BLaER1 (cell line): ENCODE results near the gene SHROOM3.
A peak's percentile ranks its signal among the peaks of the same experiment; 100 is the strongest.
"Not testable (repeated sequence)": the region's sequence is repeated elsewhere in the genome, so short reads cannot be mapped to it uniquely, and the experiment has no call there.

ENCODE experiments used
- H3K27ac ChIP-seq: shearing (Covaris generic); formaldehyde crosslinking; 2 replicates; pipeline ENCODE4 v1.8.1; 2022
- H3K27me3 ChIP-seq: shearing (Covaris generic); formaldehyde crosslinking; 2 replicates; pipeline ENCODE4 v1.8.1; 2022
- H3K36me3 ChIP-seq: shearing (Covaris generic); formaldehyde crosslinking; 2 replicates; pipeline ENCODE4 v1.8.1; 2022
- H3K4me1 ChIP-seq: shearing (Covaris generic); formaldehyde crosslinking; 2 replicates; pipeline ENCODE4 v1.8.1; 2022
- H3K4me2 ChIP-seq: shearing (Covaris generic); formaldehyde crosslinking; 2 replicates; pipeline ENCODE4 v1.8.1; 2022
- H3K4me3 ChIP-seq: shearing (Covaris generic); formaldehyde crosslinking; 2 replicates; pipeline ENCODE4 v1.8.1; 2022
- H3K9ac ChIP-seq: shearing (Covaris generic); formaldehyde crosslinking; 2 replicates; pipeline ENCODE4 v1.8.1; 2022
- H3K9me3 ChIP-seq: shearing (Covaris generic); formaldehyde crosslinking; 2 replicates; pipeline ENCODE4 v1.8.1; 2022
- H4K20me1 ChIP-seq: shearing (Covaris generic); formaldehyde crosslinking; 2 replicates; pipeline ENCODE4 v1.8.1; 2022
- Cebpa-rat ChIP-seq: shearing (Covaris generic); IDR thresholded peaks from 2 replicates; pipeline ENCODE4 v1.8.1; 2022

The SHROOM3 gene

GRCh38 chr4:76717431-76717830, 282.4 kb downstream of the SHROOM3 start:
- Histone ChIP-seq H3K9me3 (peaks cover 3% of the 10 kb centered on the region; the same call in 1 of the 2 replicates), H3K27ac (no peak overlapping the region), H4K20me1 (peaks cover 59% of the 10 kb centered on the region), H3K4me1 (peaks cover 21% of the 10 kb centered on the region), H3K27me3 (no peaks in the 10 kb centered on the region), H3K4me3 (no peak overlapping the region), H3K9ac (no peak overlapping the region), H3K4me2 (no peak overlapping the region), H3K36me3 (peaks cover 79% of the 10 kb centered on the region)
- TF ChIP-seq Cebpa-rat: no peak

- Histone ChIP-seq H4K20me1 (peaks cover 53% of the 10 kb centered on the region), H3K27me3 (no peaks in the 10 kb centered on the region), H3K27ac (no peak overlapping the region)
These were observed 283.0 kb downstream of the SHROOM3 start for GRCh38 chr4:76718021-76718420.

GRCh38 chr4:76718831-76719230, 283.8 kb downstream of the SHROOM3 start:
- H3K4me2 ChIP-seq: no peak overlapping the region
- no peak overlapping the region for H3K4me3 ChIP-seq
- peaks cover 31% of the 10 kb centered on the region for H3K4me1 ChIP-seq
- no peak for TF ChIP-seq Cebpa-rat
- no peaks in the 10 kb centered on the region for H3K27me3 ChIP-seq
- H3K36me3 ChIP-seq: peaks cover 72% of the 10 kb centered on the region
- no peak overlapping the region for H3K9ac ChIP-seq
- H3K9me3 ChIP-seq: peaks cover 3% of the 10 kb centered on the region; the same call in 1 of the 2 replicates
- H4K20me1 ChIP-seq: peaks cover 50% of the 10 kb centered on the region
- H3K27ac ChIP-seq: no peak overlapping the region

More at GRCh38 chr4:76718021-76718420, 283.0 kb downstream of the SHROOM3 start:
- Histone ChIP-seq H3K36me3 (peaks cover 79% of the 10 kb centered on the region), H3K4me1 (peaks cover 23% of the 10 kb centered on the region), H3K9me3 (peaks cover 3% of the 10 kb centered on the region; the same call in 1 of the 2 replicates), H3K4me3 (no peak overlapping the region), H3K4me2 (no peak overlapping the region), H3K9ac (no peak overlapping the region)
- no peak for TF ChIP-seq Cebpa-rat

GRCh38 chr4:76720121-76720520, 285.1 kb downstream of the SHROOM3 start:
- H3K27me3 ChIP-seq: no peaks in the 10 kb centered on the region
- H3K36me3 ChIP-seq: peaks cover 67% of the 10 kb centered on the region
- no peak overlapping the region for H3K9ac ChIP-seq
- TF ChIP-seq Cebpa-rat: no peak
- H3K9me3 ChIP-seq: peaks cover 3% of the 10 kb centered on the region; the same call in 1 of the 2 replicates
- no peak overlapping the region for H3K4me2 ChIP-seq
- peaks cover 40% of the 10 kb centered on the region for H3K4me1 ChIP-seq
- H3K27ac ChIP-seq: no peak overlapping the region
- H4K20me1 ChIP-seq: peaks cover 42% of the 10 kb centered on the region
- H3K4me3 ChIP-seq: no peak overlapping the region

- Histone ChIP-seq H3K9me3 (peaks cover 11% of the 10 kb centered on the region; the same call in 1 of the 2 replicates), H3K4me1 (peaks cover 25% of the 10 kb centered on the region), H4K20me1 (peaks cover 34% of the 10 kb centered on the region), H3K36me3 (peaks cover 71% of the 10 kb centered on the region)
- H3K27ac ChIP-seq, H3K4me2 ChIP-seq, H3K9ac ChIP-seq, H3K27me3 ChIP-seq, H3K4me3 ChIP-seq: not testable (repeated sequence)
These were observed 287.1 kb downstream of the SHROOM3 start for GRCh38 chr4:76722146-76722545.

GRCh38 chr4:76722838-76723237, 287.8 kb downstream of the SHROOM3 start:
- Histone ChIP-seq H4K20me1 (peaks cover 37% of the 10 kb centered on the region), H3K27ac (no peak overlapping the region), H3K36me3 (peaks cover 73% of the 10 kb centered on the region), H3K4me3 (no peak overlapping the region), H3K9ac (no peak overlapping the region), H3K9me3 (peaks cover 11% of the 10 kb centered on the region; the same call in 1 of the 2 replicates), H3K27me3 (no peaks in the 10 kb centered on the region), H3K4me1 (peaks cover 24% of the 10 kb centered on the region), H3K4me2 (no peak overlapping the region)
- TF ChIP-seq Cebpa-rat: no peak

GRCh38 chr4:76723373-76723772, 288.3 kb downstream of the SHROOM3 start:
- H3K9ac ChIP-seq: no peak overlapping the region
- H3K36me3 ChIP-seq: peaks cover 79% of the 10 kb centered on the region
- no peak overlapping the region for H3K27ac ChIP-seq
- peaks cover 11% of the 10 kb centered on the region; the same call in 1 of the 2 replicates for H3K9me3 ChIP-seq
- peak overlapping the region; percentile 34 for H3K4me2 ChIP-seq
- H4K20me1 ChIP-seq: peaks cover 37% of the 10 kb centered on the region
- H3K4me1 ChIP-seq: peaks cover 22% of the 10 kb centered on the region
- no peaks in the 10 kb centered on the region for H3K27me3 ChIP-seq
- no peak overlapping the region for H3K4me3 ChIP-seq
- no peak for TF ChIP-seq Cebpa-rat

GRCh38 chr4:76723924-76724323, 288.9 kb downstream of the SHROOM3 start:
- TF ChIP-seq Cebpa-rat: no peak
- Histone ChIP-seq H3K9ac (no peak overlapping the region), H3K36me3 (peaks cover 80% of the 10 kb centered on the region), H4K20me1 (peaks cover 37% of the 10 kb centered on the region), H3K4me3 (no peak overlapping the region), H3K4me2 (peak overlapping the region; percentile 34), H3K27ac (no peak overlapping the region), H3K27me3 (no peaks in the 10 kb centered on the region), H3K9me3 (peaks cover 11% of the 10 kb centered on the region; the same call in 1 of the 2 replicates), H3K4me1 (peaks cover 27% of the 10 kb centered on the region)

GRCh38 chr4:76725039-76725438, 290.0 kb downstream of the SHROOM3 start:
- H3K4me2 ChIP-seq: no peak overlapping the region
- peaks cover 38% of the 10 kb centered on the region for H4K20me1 ChIP-seq
- no peak overlapping the region for H3K9ac ChIP-seq
- peaks cover 75% of the 10 kb centered on the region for H3K36me3 ChIP-seq
- H3K27me3 ChIP-seq: no peaks in the 10 kb centered on the region
- TF ChIP-seq Cebpa-rat: no peak
- H3K27ac ChIP-seq: no peak overlapping the region
- peaks cover 11% of the 10 kb centered on the region; the same call in 1 of the 2 replicates for H3K9me3 ChIP-seq
- H3K4me1 ChIP-seq: peaks cover 38% of the 10 kb centered on the region
- H3K4me3 ChIP-seq: no peak overlapping the region

DNA sequence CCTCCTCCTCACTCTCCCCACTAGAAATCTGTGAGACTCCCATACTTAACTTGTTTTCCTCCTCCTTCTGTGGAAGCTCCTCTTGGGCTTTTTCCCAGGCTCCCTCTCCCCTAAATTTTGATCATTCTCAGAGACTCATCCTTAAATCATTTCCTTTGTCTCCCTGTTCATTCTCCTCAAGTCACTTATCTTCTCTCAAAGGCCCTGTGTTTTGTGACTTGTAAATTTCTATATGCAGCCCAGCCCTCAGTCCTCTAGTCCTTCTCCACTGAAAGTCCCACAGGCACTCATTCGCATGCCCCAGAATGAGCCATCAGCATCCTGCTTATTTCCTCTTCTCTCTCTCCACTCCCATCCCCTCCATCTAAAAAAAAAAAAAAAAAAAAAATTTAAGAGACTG, 291.1 kb downstream of the SHROOM3 start:
- peak overlapping the region; percentile 6; the same call in 1 of the 2 replicates for H3K4me2 ChIP-seq
- peaks cover 75% of the 10 kb centered on the region for H3K36me3 ChIP-seq
- H3K9me3 ChIP-seq: peaks cover 11% of the 10 kb centered on the region; the same call in 1 of the 2 replicates
- peaks cover 38% of the 10 kb centered on the region for H4K20me1 ChIP-seq
- H3K4me3 ChIP-seq: no peak overlapping the region
- H3K4me1 ChIP-seq: peaks cover 40% of the 10 kb centered on the region
- H3K27ac ChIP-seq: no peak overlapping the region
- H3K9ac ChIP-seq: no peak overlapping the region
- no peak for TF ChIP-seq Cebpa-rat
- no peaks in the 10 kb centered on the region for H3K27me3 ChIP-seq

DNA sequence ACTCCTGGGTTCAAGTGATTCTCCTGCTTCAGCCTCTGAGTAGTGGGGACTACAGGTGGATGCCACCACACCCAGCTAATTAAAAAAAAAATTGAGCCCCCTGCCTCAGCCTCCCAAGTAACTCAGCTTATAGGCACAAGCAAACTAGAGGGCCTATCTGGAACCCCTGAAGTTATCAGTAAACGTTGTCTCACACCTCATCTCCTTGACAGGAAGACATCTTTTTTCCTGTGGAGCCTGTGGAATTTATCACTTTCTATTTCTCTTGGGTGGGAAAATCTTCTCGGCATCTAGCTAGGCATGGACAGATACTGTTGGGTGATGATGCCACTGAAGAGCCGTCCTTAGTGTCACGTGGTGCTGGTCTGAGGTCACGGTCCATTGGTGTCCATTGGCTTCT, 291.6 kb downstream of the SHROOM3 start:
- Histone ChIP-seq H3K27me3 (no peaks in the 10 kb centered on the region), H3K4me3 (no peak overlapping the region), H3K27ac (no peak overlapping the region), H3K36me3 (peaks cover 75% of the 10 kb centered on the region), H3K4me2 (no peak overlapping the region), H3K9ac (no peak overlapping the region), H3K9me3 (0 out of 2 replicates have a peak, but pooled peaks cover 8% of the 10 kb centered on the region), H3K4me1 (peaks cover 44% of the 10 kb centered on the region), H4K20me1 (peaks cover 38% of the 10 kb centered on the region)
- TF ChIP-seq Cebpa-rat: no peak

DNA sequence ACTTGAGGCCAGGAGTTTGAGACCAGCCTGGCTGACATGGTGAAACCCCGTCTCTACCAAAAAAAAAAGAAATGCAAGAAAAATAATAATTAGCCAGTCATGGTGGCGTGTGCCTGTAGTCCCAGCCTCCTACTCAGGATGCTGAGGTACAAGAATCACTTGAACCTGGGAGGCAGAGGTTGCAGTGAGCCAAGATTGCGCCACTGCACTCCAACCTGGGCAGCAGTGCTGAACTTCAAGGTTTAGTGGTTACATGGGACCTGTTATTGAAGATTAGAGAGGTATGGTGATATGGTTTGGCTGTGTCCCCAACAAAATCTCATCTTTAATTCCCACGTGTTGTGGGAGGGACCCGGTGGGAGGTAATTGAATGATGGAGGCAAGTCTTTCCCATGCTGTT, 292.9 kb downstream of the SHROOM3 start:
- H3K27me3 ChIP-seq, H3K27ac ChIP-seq, H3K4me2 ChIP-seq, H3K4me3 ChIP-seq, H3K9me3 ChIP-seq, H3K9ac ChIP-seq: not testable (repeated sequence)
- peaks cover 75% of the 10 kb centered on the region for H3K36me3 ChIP-seq
- H4K20me1 ChIP-seq: peaks cover 41% of the 10 kb centered on the region
- peaks cover 55% of the 10 kb centered on the region for H3K4me1 ChIP-seq
